GM19193 (cell line): ENCODE results near the gene KRTAP12-2.

ENCODE experiments used
- POLR2A ChIP-seq: IDR thresholded peaks from 4 replicates; pipeline ENCODE4 v1.6.1; 2011; ENCODE audit not compliant: insufficient read depth, insufficient read length; ENCODE audit errors: extremely low read depth

The KRTAP12-2 gene

GRCh38 chr21:44666401-44667320 is at the start of gene KRTAP12-2:
Gene KRTAP12-2, minus strand, starts transcription at chr21:44666927. Its CDS starts 41 bp downstream, at chr21:44666886.
- TF ChIP-seq POLR2A = no peak

- TF ChIP-seq POLR2A = no peak
Observed at GRCh38 chr21:44714905-44715304, 48.2 kb upstream of the KRTAP12-2 start.

GRCh38 chr21:44713846-44714245 is 47.1 kb upstream of the KRTAP12-2 start:
- TF ChIP-seq POLR2A = no peak

- no peak for TF ChIP-seq POLR2A
Observed at GRCh38 chr21:44713130-44713529, 46.4 kb upstream of the KRTAP12-2 start.

- TF ChIP-seq POLR2A = no peak
Observed at GRCh38 chr21:44712203-44713028, 45.7 kb upstream of the KRTAP12-2 start.

GRCh38 chr21:44711327-44712202 is 44.8 kb upstream of the KRTAP12-2 start, which contains the start of gene TSPEAR:
Gene TSPEAR, minus strand, starts transcription at chr21:44711572. Its CDS starts 58 bp downstream, at chr21:44711514.
- TF ChIP-seq POLR2A = no peak

- TF ChIP-seq POLR2A = no peak
Observed at GRCh38 chr21:44710756-44711326, 44.1 kb upstream of the KRTAP12-2 start.

- no peak for TF ChIP-seq POLR2A
Observed at GRCh38 chr21:44710294-44710665, 43.6 kb upstream of the KRTAP12-2 start.

GRCh38 chr21:44709426-44710293 is 42.9 kb upstream of the KRTAP12-2 start:
- no peak for TF ChIP-seq POLR2A

GRCh38 chr21:44708866-44709425 is 42.2 kb upstream of the KRTAP12-2 start:
- TF ChIP-seq POLR2A = no peak

GRCh38 chr21:44708213-44708865 is 41.6 kb upstream of the KRTAP12-2 start:
- no peak for TF ChIP-seq POLR2A
